Stimulated activated CD8-positive, alpha-beta memory T cell treated with anti-CD3 and anti-CD28 coated beads, Interleukin-4, amount 100 ng/mL, for 24 hours (primary cell): Measurements from ENCODE around the gene SORT1.

Experiments used
- DNase-seq: peaks from one replicate; pipeline ENCODE4 v3.0.0-alpha.2; 2020; ENCODE audit warnings: low read depth

Gene SORT1

GRCh38 chr1:109259674-109260557 lies 137.8 kb downstream of the SORT1 start:
- DNase-seq = no peak
